ENCODE results near the gene GPX8.

- TF ChIP-seq CTCF (IDR thresholded peaks at IDR 0.05) (no peak), POLR2A (IDR thresholded peaks at IDR 0.05) (no peak)
These were observed 45.9 kb upstream of the GPX8 start for GRCh38 chr5:55114061-55114460.

Data from gastroesophageal sphincter (tissue), 3 donors.